KOPT-K1 (cell line): ENCODE results near the gene BDH1.
"Not testable (repeated sequence)": the region's sequence is repeated elsewhere in the genome, so short reads cannot be mapped to it uniquely, and the experiment has no call there.

Experiments used
- H3K27ac ChIP-seq: fragments of 200-600 bp; sonication (generic); 2 replicates; pipeline ENCODE4 v1.5.1; 2016; ENCODE audit warnings: antibody characterized with exemption, mild to moderate bottlenecking, low read depth, low read length; ENCODE audit not compliant: poor library complexity, severe bottlenecking
- H3K36me3 ChIP-seq: fragments of 200-600 bp; sonication (generic); 2 replicates; pipeline ENCODE4 v1.5.1; 2017; ENCODE audit warnings: antibody characterized with exemption, mild to moderate bottlenecking, low read length, moderate library complexity; ENCODE audit not compliant: insufficient read depth
- H3K9me3 ChIP-seq: fragments of 200-600 bp; sonication (generic); 2 replicates; pipeline ENCODE4 v1.5.1; 2017; ENCODE audit warnings: antibody characterized with exemption, low read length, mild to moderate bottlenecking; ENCODE audit not compliant: insufficient read depth, poor library complexity, severe bottlenecking

BDH1 gene

DNA sequence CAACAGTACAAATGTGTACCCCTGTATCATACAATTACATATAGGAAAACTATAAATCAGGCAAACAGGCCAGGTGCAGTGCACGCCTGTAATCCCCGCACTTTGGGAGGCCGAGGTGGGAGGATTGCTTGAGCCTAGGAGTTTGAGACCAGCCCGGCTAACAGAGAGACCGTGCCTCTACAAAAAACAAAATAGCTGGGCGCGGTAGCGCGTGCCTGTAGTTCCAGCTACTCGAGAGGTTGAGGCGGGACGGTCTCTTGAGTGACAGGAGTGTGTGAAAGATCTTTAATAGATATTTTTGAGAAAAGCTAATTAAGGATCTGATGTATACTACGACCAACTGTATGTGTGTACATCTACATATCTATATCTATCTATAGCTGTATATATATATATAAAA, 33.8 kb upstream of the BDH1 start:
- Histone ChIP-seq H3K9me3 (no peaks in the 10 kb centered on the region), H3K27ac (no peak overlapping the region), H3K36me3 (no peaks in the 10 kb centered on the region)

DNA sequence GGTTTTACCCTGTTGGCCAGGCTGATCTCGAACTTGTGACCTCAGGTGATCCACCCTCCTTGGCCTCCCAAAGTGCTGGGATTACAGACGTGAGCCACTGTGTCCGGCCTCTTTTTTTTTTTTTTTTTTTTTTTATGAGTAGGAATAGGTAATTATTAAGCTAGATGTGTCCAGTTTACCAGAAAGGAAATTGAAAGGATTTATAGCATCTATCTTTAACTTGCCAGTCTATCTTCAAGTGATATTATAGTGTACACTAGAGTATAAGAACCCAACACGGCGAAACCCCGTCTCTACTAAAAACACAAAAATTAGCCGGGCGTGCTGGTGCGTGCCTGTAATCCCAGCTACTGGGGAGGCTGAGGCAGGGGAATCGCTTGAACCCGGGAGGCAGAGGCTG, 31.0 kb upstream of the BDH1 start:
- H3K36me3 ChIP-seq, H3K27ac ChIP-seq, H3K9me3 ChIP-seq: not testable (repeated sequence)

DNA sequence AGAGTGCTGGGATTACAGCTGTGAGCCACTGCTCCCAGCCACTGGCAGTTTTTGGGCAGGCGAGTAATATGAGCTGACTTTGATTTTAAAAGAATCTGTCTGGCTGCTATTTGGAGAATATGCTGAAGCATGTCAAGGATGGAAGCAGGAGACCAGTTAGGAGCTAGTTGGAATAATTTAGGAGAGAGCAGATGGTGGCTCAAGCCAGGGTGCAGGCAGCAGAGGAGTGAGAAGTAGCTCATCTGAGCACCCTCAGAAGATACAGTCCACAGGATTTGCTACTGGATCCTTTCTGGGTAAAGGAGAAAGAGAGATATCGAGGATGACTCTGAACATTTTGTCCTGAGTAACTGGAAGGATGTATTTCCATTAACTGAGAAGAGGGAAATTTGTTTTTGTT, 30.4 kb upstream of the BDH1 start:
- Histone ChIP-seq H3K36me3 (no peaks in the 10 kb centered on the region), H3K27ac (no peak overlapping the region), H3K9me3 (no peaks in the 10 kb centered on the region)

DNA sequence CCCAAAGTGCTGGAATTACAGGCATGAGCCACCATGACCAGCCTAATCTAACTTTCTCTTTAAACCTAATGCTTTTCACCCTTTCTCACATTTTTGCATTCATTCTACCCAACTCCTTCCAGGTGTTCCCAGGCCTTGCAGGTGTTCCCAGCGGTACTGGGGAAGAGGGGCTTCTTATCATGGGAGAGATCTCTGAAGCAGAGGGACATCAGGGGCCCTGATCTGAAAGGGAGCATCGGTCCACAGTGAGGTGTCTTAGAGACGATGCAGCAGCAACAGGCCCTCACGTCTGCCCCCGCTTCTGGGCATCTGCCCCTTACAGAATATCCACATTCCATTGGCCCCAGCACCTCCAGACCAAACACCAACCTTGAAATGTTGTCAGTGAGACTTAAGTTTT, 29.0 kb upstream of the BDH1 start:
- H3K27ac ChIP-seq: no peak overlapping the region
- H3K9me3 ChIP-seq: no peaks in the 10 kb centered on the region
- H3K36me3 ChIP-seq: no peaks in the 10 kb centered on the region

DNA sequence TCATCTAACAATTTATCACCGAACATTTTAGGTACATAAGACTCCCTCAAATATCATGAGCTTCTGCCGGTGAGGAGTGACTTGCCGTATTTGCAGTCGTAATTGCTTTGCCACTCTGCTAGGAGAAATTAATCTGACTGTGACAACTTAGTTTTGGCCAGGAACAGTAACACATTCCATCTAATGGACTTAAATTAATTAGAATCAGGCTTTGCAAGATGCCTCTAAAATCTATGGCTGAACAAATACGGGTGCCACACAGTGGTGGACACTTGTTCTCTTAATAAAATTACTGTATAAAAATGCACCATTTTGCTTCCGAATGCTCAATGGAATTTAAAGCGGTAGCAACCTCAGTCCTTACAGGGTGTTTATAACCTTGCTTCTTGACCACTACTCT, 27.6 kb upstream of the BDH1 start:
- no peaks in the 10 kb centered on the region for H3K36me3 ChIP-seq
- H3K9me3 ChIP-seq: no peaks in the 10 kb centered on the region
- no peak overlapping the region for H3K27ac ChIP-seq

DNA sequence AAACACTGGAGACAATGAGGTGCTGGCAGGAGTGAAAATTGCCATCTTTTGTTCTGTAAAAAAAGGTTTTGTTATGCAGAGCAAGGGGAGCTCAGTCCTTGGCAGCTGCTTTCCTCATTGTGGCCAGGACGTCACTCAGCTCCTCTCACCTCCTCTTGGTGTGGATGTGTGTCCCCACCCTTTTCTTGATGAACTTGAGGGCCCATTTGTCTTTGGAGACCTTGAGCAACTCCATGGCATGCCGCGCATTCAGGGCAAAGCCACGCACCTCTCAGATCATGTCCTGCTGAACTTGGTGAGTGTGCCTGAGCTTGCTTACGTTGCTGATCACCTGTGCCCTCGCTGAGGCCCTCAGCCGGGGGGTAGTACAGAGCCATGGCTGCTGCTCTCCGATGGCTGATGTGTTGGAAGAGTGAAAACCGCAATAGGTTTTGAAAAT, 24.5 kb upstream of the BDH1 start:
- no peaks in the 10 kb centered on the region for H3K36me3 ChIP-seq
- H3K27ac ChIP-seq: no peak overlapping the region
- H3K9me3 ChIP-seq: no peaks in the 10 kb centered on the region

DNA sequence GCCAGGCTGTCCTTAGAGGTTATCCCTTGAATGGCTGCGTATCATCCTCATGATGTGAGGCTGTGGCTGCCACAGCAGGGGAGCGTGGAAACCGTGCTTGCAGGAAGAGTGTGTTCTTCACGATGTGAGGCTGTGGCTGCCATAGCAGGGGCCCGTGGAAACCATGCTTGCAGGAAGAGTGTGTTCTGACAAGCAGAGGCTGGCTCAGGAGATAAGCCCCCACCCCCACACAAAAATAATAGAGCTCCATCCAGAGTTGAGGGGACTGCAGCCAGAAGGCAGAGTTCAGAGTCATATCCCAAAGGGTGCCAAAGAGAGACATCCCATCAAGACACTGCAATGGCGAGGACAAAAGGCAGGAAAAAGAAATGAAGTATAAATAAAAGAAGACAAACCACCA, 22.6 kb upstream of the BDH1 start:
- Histone ChIP-seq H3K27ac (no peak overlapping the region), H3K9me3 (no peaks in the 10 kb centered on the region), H3K36me3 (no peaks in the 10 kb centered on the region)

DNA sequence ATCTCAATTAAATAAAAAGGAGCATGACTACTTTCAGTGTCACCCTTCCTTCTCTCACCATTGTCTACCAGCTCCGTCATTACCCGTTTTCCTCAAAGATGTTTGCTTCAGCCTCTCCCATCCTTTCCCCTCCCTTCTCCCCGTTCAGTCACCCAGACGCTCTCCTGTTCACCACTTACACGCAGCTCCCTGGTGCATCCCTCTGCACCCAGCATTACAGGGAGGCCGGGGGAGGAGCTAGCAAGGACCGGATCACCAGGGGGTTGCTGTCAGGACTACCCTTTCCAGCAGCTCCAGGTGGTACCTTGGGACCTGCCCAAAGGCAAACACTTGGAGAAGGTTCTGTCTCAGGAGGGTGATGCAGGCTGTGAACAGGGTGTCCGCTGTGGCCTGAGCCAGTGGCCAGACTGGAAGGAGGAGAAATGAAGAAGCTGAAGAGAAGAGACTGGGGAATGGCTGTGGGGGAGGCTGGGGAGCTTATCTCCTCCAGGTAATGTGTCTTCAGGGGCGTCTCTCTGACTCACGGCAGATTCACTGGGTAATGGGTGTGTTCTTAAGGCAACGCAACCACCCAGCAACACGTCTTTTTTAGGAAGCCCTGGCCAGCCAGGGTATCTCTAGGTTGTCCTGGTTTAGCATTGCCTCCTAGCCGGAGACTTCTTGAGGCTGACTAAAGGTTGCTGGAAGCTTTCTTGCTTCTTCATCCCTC, 21.8 kb upstream of the BDH1 start:
- Histone ChIP-seq H3K27ac (no peak overlapping the region), H3K36me3 (no peaks in the 10 kb centered on the region), H3K9me3 (no peaks in the 10 kb centered on the region)

DNA sequence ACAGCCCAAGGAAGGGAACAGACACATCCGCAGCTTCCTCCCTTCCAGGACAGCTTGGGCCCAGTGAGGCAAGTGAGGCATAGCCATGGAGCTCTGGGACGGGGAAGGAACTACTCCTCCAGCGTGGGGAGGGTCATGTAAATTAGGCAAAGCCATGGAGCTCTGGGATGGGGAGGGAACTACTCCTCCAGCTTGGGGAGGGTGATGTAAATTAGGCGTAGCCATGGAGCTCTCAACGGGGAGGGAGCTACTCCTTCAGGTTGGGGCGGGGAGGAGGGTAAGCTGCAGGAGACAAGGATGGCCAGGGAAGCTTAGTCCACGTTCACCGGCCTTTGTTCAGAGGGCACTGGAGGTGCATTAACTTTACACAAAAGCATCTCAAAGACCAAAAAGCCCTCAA, 21.1 kb upstream of the BDH1 start:
- Histone ChIP-seq H3K27ac (no peak overlapping the region), H3K36me3 (no peaks in the 10 kb centered on the region)

DNA sequence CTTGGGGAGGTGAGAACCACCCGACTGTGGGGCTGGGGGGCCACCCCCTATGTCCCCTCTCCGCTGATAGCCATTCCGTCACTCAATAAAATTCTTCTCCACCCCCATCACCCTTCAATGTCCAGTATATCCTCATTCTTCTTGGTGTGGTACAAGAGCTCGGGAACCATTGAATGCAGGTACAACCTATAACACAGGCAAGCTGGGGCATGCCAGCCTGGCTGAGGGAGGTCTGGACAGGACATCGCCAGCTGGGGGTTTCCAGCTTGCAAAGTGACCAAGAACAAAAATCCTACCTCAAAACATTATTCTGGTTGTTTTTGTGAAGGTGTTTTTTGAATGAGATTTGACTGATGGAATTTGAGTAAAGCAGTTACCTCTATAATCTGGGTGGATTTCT, 19.6 kb upstream of the BDH1 start:
- Histone ChIP-seq H3K27ac (no peak overlapping the region), H3K9me3 (peaks cover 14% of the 10 kb centered on the region), H3K36me3 (no peaks in the 10 kb centered on the region)

More for the DNA sequence above, 21.1 kb upstream of the BDH1 start:
- peaks cover under 1% of the 10 kb centered on the region for H3K9me3 ChIP-seq

DNA sequence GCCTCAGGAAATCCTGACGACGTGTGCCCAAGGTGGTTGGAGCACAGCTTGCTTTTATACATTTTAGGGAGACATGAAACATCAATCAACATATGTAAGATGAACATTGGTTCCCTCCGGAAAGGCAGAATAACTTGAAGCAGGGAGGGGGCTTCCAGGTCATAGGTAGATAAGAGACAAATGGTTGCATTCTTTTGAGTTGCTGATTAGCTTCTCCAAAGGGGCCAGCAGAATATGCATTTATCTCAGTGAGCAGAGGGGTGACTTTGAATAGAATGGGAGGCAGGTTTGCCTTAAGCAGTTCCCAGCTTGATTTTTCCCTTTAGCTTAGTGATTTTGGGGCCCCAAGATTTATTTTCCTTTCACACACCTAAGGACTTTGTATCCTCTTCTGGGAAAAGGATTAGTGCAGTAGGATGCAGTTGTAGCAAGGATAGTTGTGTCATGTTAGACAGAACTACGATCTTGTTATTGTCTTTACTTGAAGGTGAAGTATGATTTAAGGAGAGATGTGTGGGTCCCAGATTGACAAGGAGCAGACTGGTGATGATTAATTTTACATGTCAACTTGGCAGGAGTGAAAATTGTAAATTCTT, 18.7 kb upstream of the BDH1 start:
- H3K27ac ChIP-seq, H3K36me3 ChIP-seq: not testable (repeated sequence)
- peaks cover 16% of the 10 kb centered on the region for H3K9me3 ChIP-seq

DNA sequence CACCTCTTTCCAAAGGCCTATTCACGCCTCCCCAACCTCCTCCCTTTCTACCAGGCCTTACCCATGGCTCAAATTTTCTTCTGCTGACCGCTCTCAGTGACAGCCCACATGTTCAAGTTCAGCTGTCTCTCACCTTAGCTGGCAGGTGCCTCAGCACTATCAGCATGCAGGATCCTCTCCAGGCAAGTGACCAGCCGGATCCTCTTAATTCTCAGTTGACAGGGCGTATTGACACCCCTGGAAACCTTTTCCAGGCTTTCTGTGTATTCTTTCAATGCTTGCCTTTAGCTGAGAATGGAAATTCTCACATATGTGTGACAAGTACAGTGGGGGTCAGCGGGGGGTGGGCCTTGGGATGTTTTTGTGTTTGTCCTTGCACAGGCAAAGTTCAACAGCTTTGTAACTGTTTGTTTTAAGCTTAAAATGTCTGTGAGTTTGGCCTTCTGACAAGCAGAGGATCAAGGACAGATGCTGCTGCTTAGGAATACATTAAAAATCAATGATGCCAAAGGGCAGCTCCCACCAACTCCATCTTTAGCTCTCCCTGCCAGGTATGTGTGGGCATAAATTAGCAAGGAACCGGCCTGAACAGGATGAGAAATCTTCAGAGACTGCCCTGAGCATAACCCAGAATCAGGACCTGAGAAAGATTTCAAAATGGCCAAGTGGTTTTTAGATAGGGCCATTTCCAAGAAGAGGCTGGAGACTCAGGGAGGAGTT, 17.4 kb upstream of the BDH1 start:
- Histone ChIP-seq H3K27ac (no peak overlapping the region), H3K9me3 (peaks cover 18% of the 10 kb centered on the region), H3K36me3 (no peaks in the 10 kb centered on the region)

DNA sequence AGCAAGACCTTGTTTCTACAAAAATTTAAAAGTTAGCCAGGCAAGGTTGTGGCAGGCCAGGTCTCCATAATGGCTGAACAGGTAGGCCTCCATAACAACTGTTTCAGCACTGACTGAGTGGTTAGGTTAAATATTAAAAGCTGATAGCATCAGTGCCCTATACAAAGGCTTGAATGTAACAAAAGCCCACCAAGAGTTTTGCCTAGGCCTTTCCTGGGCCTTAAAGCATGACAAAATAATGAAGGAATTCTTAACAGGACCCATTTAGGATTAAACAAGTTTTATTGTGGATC, 16.1 kb upstream of the BDH1 start:
- peaks cover 18% of the 10 kb centered on the region for H3K9me3 ChIP-seq
- not testable (repeated sequence) for H3K36me3 ChIP-seq, H3K27ac ChIP-seq

DNA sequence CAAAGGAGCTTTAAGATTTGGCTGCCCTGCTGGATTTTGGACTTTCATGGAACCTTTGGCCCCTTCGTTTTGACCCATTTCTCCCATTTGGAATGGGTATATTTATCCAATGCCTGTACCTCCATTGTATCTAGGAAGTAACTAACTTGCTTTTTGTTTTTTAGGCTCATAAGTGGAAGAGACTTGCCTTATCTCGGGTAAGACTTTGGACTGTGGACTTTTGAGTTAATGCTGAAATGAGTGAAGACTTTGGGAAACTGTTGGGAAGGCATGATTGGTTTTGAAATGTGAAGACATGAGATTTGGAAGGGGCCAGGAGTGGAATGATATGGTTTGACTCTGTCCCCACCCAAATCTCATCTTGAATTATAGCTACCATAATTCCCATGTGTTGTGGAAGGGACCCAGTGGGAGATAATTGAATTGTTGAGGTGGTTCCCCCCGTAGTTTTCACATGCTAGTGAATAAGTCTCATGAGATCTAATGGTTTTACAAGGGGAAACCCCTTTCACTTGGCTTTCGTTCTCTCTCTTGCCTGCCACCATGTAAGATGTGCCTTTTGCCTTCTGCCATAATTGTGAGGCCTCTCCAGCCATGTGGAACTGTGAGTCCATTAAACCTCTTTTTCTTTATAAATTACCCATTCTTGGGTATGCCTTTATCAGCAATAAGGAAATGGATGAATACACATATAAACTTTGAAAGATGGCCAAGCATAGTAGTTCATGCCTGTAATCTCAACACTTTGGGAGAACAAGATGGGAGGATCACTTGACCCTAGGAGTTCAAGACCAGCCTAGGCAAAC, 15.5 kb upstream of the BDH1 start:
- not testable (repeated sequence) for H3K27ac ChIP-seq, H3K36me3 ChIP-seq
- peaks cover 19% of the 10 kb centered on the region for H3K9me3 ChIP-seq

DNA sequence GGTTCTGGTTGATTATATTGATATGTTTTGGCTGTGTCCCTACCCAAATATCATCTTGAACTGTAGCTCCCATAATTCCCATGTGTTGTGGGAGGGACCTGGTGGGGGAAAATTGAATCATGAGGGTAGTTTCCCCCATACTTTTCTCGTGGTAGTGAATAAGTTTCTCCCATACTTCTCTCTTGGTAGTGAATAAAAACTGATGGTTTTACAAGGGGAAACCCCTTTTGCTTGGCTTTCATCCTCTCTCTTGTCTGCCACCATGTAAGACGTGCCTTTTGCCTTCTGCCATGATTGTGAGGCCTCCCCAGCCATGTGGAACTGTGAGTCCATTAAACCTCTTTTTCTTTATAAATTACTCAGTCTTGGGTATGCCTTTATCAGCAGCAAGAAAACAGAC, 13.7 kb upstream of the BDH1 start:
- H3K9me3 ChIP-seq: peaks cover 37% of the 10 kb centered on the region
- not testable (repeated sequence) for H3K36me3 ChIP-seq, H3K27ac ChIP-seq
